Measurements from ENCODE around the gene TOGARAM1. TPM values are rescaled to one million over a fixed set of nuclear protein-coding genes. Genes with fewer than 3 reads are reported as not detected.

TOGARAM1 gene
- total RNA-seq, 1 donor from 2014 or later: 12.2 TPM

DNA sequence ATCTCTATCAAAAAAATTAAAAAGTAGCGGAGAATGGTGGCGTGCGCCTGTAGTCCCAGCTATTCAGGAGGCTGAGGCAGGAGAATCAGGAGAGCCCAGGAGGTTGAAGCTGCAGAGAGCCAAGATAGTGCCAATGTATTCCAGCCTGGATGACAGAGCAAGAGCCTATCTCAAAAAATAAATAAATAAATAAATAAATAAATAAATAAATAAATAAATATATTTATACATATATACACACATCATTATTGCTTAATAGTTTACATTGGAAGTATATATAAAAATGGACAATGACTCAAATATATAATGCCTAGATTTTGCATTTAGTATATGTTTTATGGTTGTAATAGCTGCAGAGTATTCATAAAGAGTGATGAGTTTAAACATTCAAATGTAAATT lies 53.1 kb downstream of the TOGARAM1 start:
- no peak overlapping the region for H3K4me3 ChIP-seq (ENCODE audit: low read depth, low read length)
- DNase-seq (ENCODE audit: low read depth): no peak
- TF ChIP-seq CTCF (IDR thresholded peaks at IDR 0.05; ENCODE audit: insufficient read depth, low read length, poor library complexity, severe bottlenecking): no peak
- H3K36me3 ChIP-seq (ENCODE audit: control insufficient read depth, insufficient read depth, low read length): peaks cover 1% of the 10 kb centered on the region
- H3K27me3 ChIP-seq (ENCODE audit: control insufficient read depth, insufficient read depth, low read length): no peaks in the 10 kb centered on the region

DNA sequence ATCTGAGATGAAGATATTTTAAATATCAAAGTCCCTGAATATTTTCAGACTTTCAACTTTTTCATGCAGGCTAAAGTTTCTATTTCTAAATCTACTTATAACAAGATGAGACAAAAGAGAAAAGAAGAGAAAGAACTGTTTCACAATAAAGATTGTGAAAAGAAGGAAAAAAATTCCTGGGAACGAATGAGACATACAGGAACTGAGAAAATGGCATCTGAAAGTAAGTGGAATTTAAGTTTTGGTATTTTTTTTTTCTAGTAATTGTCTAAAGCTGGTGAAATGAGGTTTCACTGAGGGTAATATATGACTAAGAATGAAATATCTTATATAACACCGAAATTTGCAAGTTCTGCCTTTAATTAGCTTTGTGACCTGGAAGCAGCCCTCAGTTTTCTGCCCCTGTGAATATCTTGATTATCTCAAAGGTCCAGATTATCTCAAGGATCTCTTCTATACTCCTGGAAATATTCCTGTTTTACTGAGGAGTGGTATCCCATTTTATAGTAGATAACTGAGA lies 66.2 kb downstream of the TOGARAM1 start:
- Histone ChIP-seq H3K36me3 (ENCODE audit: control insufficient read depth, insufficient read depth, low read length) (no peaks in the 10 kb centered on the region), H3K4me3 (ENCODE audit: low read depth, low read length) (no peak overlapping the region), H3K27me3 (ENCODE audit: control insufficient read depth, insufficient read depth, low read length) (no peaks in the 10 kb centered on the region)
- no peak for TF ChIP-seq CTCF (IDR thresholded peaks at IDR 0.05; ENCODE audit: insufficient read depth, low read length, poor library complexity, severe bottlenecking)
- no peak for DNase-seq (ENCODE audit: low read depth)

GRCh38 chr14:45034730-45035129 lies 72.7 kb downstream of the TOGARAM1 start:
- Histone ChIP-seq H3K27me3 (ENCODE audit: control insufficient read depth, insufficient read depth, low read length) (no peaks in the 10 kb centered on the region), H3K36me3 (ENCODE audit: control insufficient read depth, insufficient read depth, low read length) (no peaks in the 10 kb centered on the region), H3K4me3 (ENCODE audit: low read depth, low read length) (no peak overlapping the region)
- TF ChIP-seq CTCF (IDR thresholded peaks at IDR 0.05; ENCODE audit: insufficient read depth, low read length, poor library complexity, severe bottlenecking): no peak
- no peak for DNase-seq (ENCODE audit: low read depth)

- no peak for DNase-seq (ENCODE audit: low read depth)
- Histone ChIP-seq H3K27me3 (ENCODE audit: control insufficient read depth, insufficient read depth, low read length) (no peaks in the 10 kb centered on the region), H3K36me3 (ENCODE audit: control insufficient read depth, insufficient read depth, low read length) (no peaks in the 10 kb centered on the region), H3K4me3 (ENCODE audit: low read depth, low read length) (no peak overlapping the region)
- no peak for TF ChIP-seq CTCF (IDR thresholded peaks at IDR 0.05; ENCODE audit: insufficient read depth, low read length, poor library complexity, severe bottlenecking)
These were observed 76.3 kb downstream of the TOGARAM1 start for GRCh38 chr14:45038256-45038655.

DNA sequence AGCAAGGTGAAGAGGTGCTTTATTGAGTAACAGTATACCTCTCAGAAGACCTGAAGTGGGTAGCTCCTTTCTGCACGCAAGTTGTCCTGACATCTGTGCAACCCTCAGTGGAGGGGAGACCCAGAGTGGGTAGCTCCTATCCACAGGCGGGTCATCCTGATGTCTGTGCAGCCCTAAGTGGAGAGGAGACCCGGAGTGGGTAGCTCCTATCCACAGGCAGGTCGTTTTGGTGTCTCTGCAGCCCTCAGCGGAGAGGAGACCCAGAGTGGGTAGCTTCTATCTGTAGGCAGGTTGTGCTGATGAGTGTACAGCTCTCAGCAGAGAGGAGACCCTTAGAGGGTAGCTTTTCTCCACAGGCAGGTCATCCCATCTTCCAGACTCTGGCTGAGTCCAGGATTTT lies 76.9 kb downstream of the TOGARAM1 start:
- H3K4me3 ChIP-seq (ENCODE audit: low read depth, low read length): no peak overlapping the region
- DNase-seq (ENCODE audit: low read depth): no peak
- TF ChIP-seq CTCF (IDR thresholded peaks at IDR 0.05; ENCODE audit: insufficient read depth, low read length, poor library complexity, severe bottlenecking): no peak
- no peaks in the 10 kb centered on the region for H3K36me3 ChIP-seq (ENCODE audit: control insufficient read depth, insufficient read depth, low read length)
- H3K27me3 ChIP-seq (ENCODE audit: control insufficient read depth, insufficient read depth, low read length): no peaks in the 10 kb centered on the region

- DNase-seq (ENCODE audit: low read depth): no peak
- Histone ChIP-seq H3K27me3 (ENCODE audit: control insufficient read depth, insufficient read depth, low read length) (no peaks in the 10 kb centered on the region), H3K4me3 (ENCODE audit: low read depth, low read length) (no peak overlapping the region), H3K36me3 (ENCODE audit: control insufficient read depth, insufficient read depth, low read length) (no peaks in the 10 kb centered on the region)
- no peak for TF ChIP-seq CTCF (IDR thresholded peaks at IDR 0.05; ENCODE audit: insufficient read depth, low read length, poor library complexity, severe bottlenecking)
These were observed 77.4 kb downstream of the TOGARAM1 start for GRCh38 chr14:45039390-45039789.

Measured in kidney epithelial cell (primary cell).